ENCODE measurements around the gene TFDP1.
A peak's percentile ranks its signal among the peaks of the same experiment; 100 is the strongest.

The TFDP1 gene

GRCh38 chr13:113584205-113584869 is at the start of gene TFDP1:
TFDP1 (plus strand) TSS chr13:113584753; CDS start chr13:113585838, 1,085 bp downstream.
- peak; percentile 23 for DNase-seq (ENCODE audit: low read depth)

GRCh38 chr13:113535381-113535781 is 49.2 kb upstream of the TFDP1 start:
- DNase-seq (ENCODE audit: low read depth), result no peak

- no peak for DNase-seq (ENCODE audit: low read depth)
Observed at GRCh38 chr13:113536461-113537110, 48.0 kb upstream of the TFDP1 start.

GRCh38 chr13:113537205-113537604 is 47.3 kb upstream of the TFDP1 start:
- DNase-seq (ENCODE audit: low read depth), result no peak

GRCh38 chr13:113537909-113538688 is 46.5 kb upstream of the TFDP1 start:
- no peak for DNase-seq (ENCODE audit: low read depth)

GRCh38 chr13:113538689-113539058 is 45.9 kb upstream of the TFDP1 start:
- DNase-seq (ENCODE audit: low read depth), result no peak

- no peak for DNase-seq (ENCODE audit: low read depth)
Observed at GRCh38 chr13:113539176-113539575, 45.4 kb upstream of the TFDP1 start.

- no peak for DNase-seq (ENCODE audit: low read depth)
Observed at GRCh38 chr13:113539822-113540221, 44.7 kb upstream of the TFDP1 start.

GRCh38 chr13:113540523-113540922 is 44.0 kb upstream of the TFDP1 start:
- DNase-seq (ENCODE audit: low read depth), result no peak

GRCh38 chr13:113542751-113543424 is 41.7 kb upstream of the TFDP1 start:
- DNase-seq (ENCODE audit: low read depth), result no peak

GRCh38 chr13:113544071-113544891 is 40.3 kb upstream of the TFDP1 start:
- no peak for DNase-seq (ENCODE audit: low read depth)

- no peak for DNase-seq (ENCODE audit: low read depth)
Observed at GRCh38 chr13:113544896-113545295, 39.7 kb upstream of the TFDP1 start.

- DNase-seq (ENCODE audit: low read depth), result no peak
Observed at GRCh38 chr13:113545455-113545930, 39.1 kb upstream of the TFDP1 start.

GRCh38 chr13:113545931-113546516 is 38.5 kb upstream of the TFDP1 start:
- DNase-seq (ENCODE audit: low read depth), result no peak

GRCh38 chr13:113546571-113547237 is 37.8 kb upstream of the TFDP1 start:
- DNase-seq (ENCODE audit: low read depth), result no peak

- no peak for DNase-seq (ENCODE audit: low read depth)
Observed at GRCh38 chr13:113547238-113547971, 37.1 kb upstream of the TFDP1 start.

- DNase-seq (ENCODE audit: low read depth), result no peak
Observed at GRCh38 chr13:113548171-113548641, 36.3 kb upstream of the TFDP1 start.

GRCh38 chr13:113548778-113549621 is 35.6 kb upstream of the TFDP1 start:
- no peak for DNase-seq (ENCODE audit: low read depth)

- no peak for DNase-seq (ENCODE audit: low read depth)
Observed at GRCh38 chr13:113550453-113550852, 34.1 kb upstream of the TFDP1 start.

Measured in stimulated activated CD8-positive, alpha-beta memory T cell treated with anti-CD3 and anti-CD28 coated beads, Interleukin-12 subunit alpha, Interleukin-12 subunit beta, amount 100 ng/mL, for 4 hours (primary cell).